Measurements from ENCODE around the gene TMIGD3.

The TMIGD3 gene

GRCh38 chr1:111503585-111504060 lies at the start of gene TMIGD3, which contains the start of gene ADORA3:
TSS of gene TMIGD3 (minus strand) at chr1:111503633. CDS start at chr1:111503354, 279 bp downstream.
TSS of gene ADORA3 (minus strand) at chr1:111503633. CDS start at chr1:111503354, 279 bp downstream.
- H3K9me2 ChIP-seq (replicated peaks; ENCODE audit: control insufficient read depth, low read length): no peaks in the 10 kb centered on the region
- TF ChIP-seq CTCF (IDR thresholded peaks at IDR 0.05; ENCODE audit: low read depth, low read length, poor library complexity, severe bottlenecking): no peak
- no peak for TF ChIP-seq EZH2phosphoT487 (IDR thresholded peaks at IDR 0.05; ENCODE audit: borderline replicate concordance, low read length)
- no peaks in the 10 kb centered on the region for H3K79me2 ChIP-seq (ENCODE audit: control insufficient read depth, low read length)
- no peaks in the 10 kb centered on the region for H4K20me1 ChIP-seq (ENCODE audit: control insufficient read depth, insufficient read depth, low read depth, low read length)
- no peaks in the 10 kb centered on the region for H3K9me3 ChIP-seq (ENCODE audit: control insufficient read depth, insufficient read depth, low read length)
- H3K4me3 ChIP-seq (ENCODE audit: low read length): peak within 1 kb of the TSS; percentile 9
- peaks cover 21% of the 10 kb centered on the region for H3F3A ChIP-seq (ENCODE audit: control insufficient read depth, insufficient read depth)
- H3K4me1 ChIP-seq (ENCODE audit: control insufficient read depth, low read length): peaks cover 58% of the 10 kb centered on the region
- no peaks in the 10 kb centered on the region for H3K27me3 ChIP-seq (ENCODE audit: control insufficient read depth, low read length)
- H3K36me3 ChIP-seq (ENCODE audit: control insufficient read depth, low read length): no peaks in the 10 kb centered on the region
- H3K27ac ChIP-seq (ENCODE audit: low read depth, low read length): peak within 1 kb of the TSS; percentile 28
- peak within 1 kb of the TSS; percentile 48 for H3K4me2 ChIP-seq (ENCODE audit: low read length)

GRCh38 chr1:111553196-111553595 lies 49.8 kb upstream of the TMIGD3 start:
- no peak overlapping the region for H3K4me2 ChIP-seq (ENCODE audit: low read length)
- TF ChIP-seq EZH2phosphoT487 (IDR thresholded peaks at IDR 0.05; ENCODE audit: borderline replicate concordance, low read length) (no peak), CTCF (IDR thresholded peaks at IDR 0.05; ENCODE audit: low read depth, low read length, poor library complexity, severe bottlenecking) (no peak)
- H3K9me3 ChIP-seq (ENCODE audit: control insufficient read depth, insufficient read depth, low read length): no peaks in the 10 kb centered on the region
- H3F3A ChIP-seq (ENCODE audit: control insufficient read depth, insufficient read depth): no peaks in the 10 kb centered on the region
- no peaks in the 10 kb centered on the region for H4K20me1 ChIP-seq (ENCODE audit: control insufficient read depth, insufficient read depth, low read depth, low read length)
- no peaks in the 10 kb centered on the region for H3K4me1 ChIP-seq (ENCODE audit: control insufficient read depth, low read length)
- no peak overlapping the region for H3K27ac ChIP-seq (ENCODE audit: low read depth, low read length)
- H3K79me2 ChIP-seq (ENCODE audit: control insufficient read depth, low read length): no peaks in the 10 kb centered on the region
- H3K36me3 ChIP-seq (ENCODE audit: control insufficient read depth, low read length): no peaks in the 10 kb centered on the region
- H3K9me2 ChIP-seq (replicated peaks; ENCODE audit: control insufficient read depth, low read length): no peaks in the 10 kb centered on the region
- no peaks in the 10 kb centered on the region for H3K27me3 ChIP-seq (ENCODE audit: control insufficient read depth, low read length)
- no peak overlapping the region for H3K4me3 ChIP-seq (ENCODE audit: low read length)

GRCh38 chr1:111552587-111552986 lies 49.2 kb upstream of the TMIGD3 start:
- TF ChIP-seq CTCF (IDR thresholded peaks at IDR 0.05; ENCODE audit: low read depth, low read length, poor library complexity, severe bottlenecking) (no peak), EZH2phosphoT487 (IDR thresholded peaks at IDR 0.05; ENCODE audit: borderline replicate concordance, low read length) (no peak)
- H3F3A ChIP-seq (ENCODE audit: control insufficient read depth, insufficient read depth): no peaks in the 10 kb centered on the region
- no peak overlapping the region for H3K27ac ChIP-seq (ENCODE audit: low read depth, low read length)

More at GRCh38 chr1:111552587-111552986, 49.2 kb upstream of the TMIGD3 start:
- Histone ChIP-seq H4K20me1 (ENCODE audit: control insufficient read depth, insufficient read depth, low read depth, low read length) (no peaks in the 10 kb centered on the region), H3K9me2 (replicated peaks; ENCODE audit: control insufficient read depth, low read length) (no peaks in the 10 kb centered on the region), H3K36me3 (ENCODE audit: control insufficient read depth, low read length) (no peaks in the 10 kb centered on the region), H3K27me3 (ENCODE audit: control insufficient read depth, low read length) (no peaks in the 10 kb centered on the region), H3K4me1 (ENCODE audit: control insufficient read depth, low read length) (no peaks in the 10 kb centered on the region), H3K4me2 (ENCODE audit: low read length) (no peak overlapping the region), H3K9me3 (ENCODE audit: control insufficient read depth, insufficient read depth, low read length) (no peaks in the 10 kb centered on the region), H3K4me3 (ENCODE audit: low read length) (no peak overlapping the region), H3K79me2 (ENCODE audit: control insufficient read depth, low read length) (no peaks in the 10 kb centered on the region)
